Measurements from ENCODE around the gene IL17RE. TPM values are rescaled to one million over a fixed set of nuclear protein-coding genes. Genes with fewer than 3 reads are reported as not detected.

IL17RE gene
- total RNA-seq, 6 experiments from 2014 or later, result 1.1 to 4.6 (median 2.2) TPM

DNA sequence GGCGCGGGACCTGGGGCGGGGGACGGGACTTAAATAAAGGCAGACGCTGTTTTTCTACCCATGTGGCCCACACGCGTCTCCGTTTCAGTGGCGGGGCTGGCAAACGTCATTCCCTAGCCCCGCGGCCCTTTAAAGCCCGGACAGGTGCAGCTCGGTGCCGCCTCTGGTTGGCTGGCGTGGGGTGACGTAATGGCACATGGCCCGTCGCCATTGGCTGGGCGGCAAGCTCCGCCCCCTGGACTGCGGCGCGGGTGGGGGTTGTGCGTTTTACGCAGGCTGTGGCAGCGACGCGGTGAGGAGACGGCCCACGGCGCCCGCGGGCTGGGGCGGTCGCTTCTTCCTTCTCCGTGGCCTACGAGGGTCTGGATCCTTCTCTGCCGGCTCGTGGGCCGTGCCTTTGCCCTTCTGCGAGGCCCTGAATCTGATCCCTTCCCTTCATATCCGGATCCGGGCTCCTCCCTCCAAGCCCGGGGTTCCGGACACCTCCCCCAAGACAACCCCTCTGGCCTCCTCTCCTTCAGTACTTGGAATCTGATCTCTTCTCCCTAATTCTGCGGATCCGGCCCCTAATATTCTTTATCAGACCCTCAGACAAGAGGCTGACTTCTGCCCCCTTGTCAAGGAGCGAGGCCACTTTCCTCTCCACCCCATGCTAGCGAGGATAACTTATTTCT, 31.1 kb downstream of the IL17RE start, which contains the start of gene CRELD1:
TSS of gene CRELD1 (plus strand) at position 274 of the 674 bp plus-strand sequence. CDS start 605 bp downstream, outside the sequence.
- WGBS (ENCODE audit: insufficient coverage, low coverage, low lambda C conversion rate, missing lambda C conversion rate), result 1% methylated on average over 10 of the region's 50 CpGs
- peaks cover 0 to 30% (median 7%) of the 10 kb centered on the region in 4 donors for H3K4me1 ChIP-seq

DNA sequence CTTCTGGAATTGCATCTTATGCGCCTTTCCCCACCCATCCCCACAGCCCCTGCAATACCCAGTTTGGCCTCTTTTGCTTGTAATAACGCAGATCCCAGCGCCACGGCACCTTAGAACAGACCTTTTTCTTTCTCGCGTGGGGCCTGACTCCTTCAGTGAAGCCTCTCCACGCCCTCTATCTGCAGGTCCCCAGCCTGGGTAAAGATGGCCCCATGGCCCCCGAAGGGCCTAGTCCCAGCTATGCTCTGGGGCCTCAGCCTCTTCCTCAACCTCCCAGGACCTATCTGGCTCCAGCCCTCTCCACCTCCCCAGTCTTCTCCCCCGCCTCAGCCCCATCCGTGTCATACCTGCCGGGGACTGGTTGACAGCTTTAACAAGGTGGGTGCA, 31.6 kb downstream of the IL17RE start:
- Histone ChIP-seq H3K36me3 (peaks cover 0 to 17% (median 0%) of the 10 kb centered on the region in 4 donors), H3K4me3 (peak overlapping the region; percentile 71 to 86 (median 80)), H3K4me1 (peaks cover 0 to 30% (median 7%) of the 10 kb centered on the region in 4 donors), H3K27me3 (no peaks in the 10 kb centered on the region), H3K9me3 (no peaks in the 10 kb centered on the region), H3K27ac (peak overlapping the region; percentile 80 to 89 (median 88))
- ATAC-seq (no peak), DNase-seq (no peak)
- intact Hi-C loops (cut with DNase I), result loop anchor here in 1 of 2 donors (10.0 kb wide), 1 partner anchor 291 kb away; no protein-coding TSS in a partner anchor
- WGBS (ENCODE audit: insufficient coverage, low coverage, low lambda C conversion rate, missing lambda C conversion rate), result 13% methylated on average over 11 of the region's 11 CpGs
- no peak for TF ChIP-seq POLR2A (IDR thresholded peaks at IDR 0.05)
- TF ChIP-seq, protein P1, sequence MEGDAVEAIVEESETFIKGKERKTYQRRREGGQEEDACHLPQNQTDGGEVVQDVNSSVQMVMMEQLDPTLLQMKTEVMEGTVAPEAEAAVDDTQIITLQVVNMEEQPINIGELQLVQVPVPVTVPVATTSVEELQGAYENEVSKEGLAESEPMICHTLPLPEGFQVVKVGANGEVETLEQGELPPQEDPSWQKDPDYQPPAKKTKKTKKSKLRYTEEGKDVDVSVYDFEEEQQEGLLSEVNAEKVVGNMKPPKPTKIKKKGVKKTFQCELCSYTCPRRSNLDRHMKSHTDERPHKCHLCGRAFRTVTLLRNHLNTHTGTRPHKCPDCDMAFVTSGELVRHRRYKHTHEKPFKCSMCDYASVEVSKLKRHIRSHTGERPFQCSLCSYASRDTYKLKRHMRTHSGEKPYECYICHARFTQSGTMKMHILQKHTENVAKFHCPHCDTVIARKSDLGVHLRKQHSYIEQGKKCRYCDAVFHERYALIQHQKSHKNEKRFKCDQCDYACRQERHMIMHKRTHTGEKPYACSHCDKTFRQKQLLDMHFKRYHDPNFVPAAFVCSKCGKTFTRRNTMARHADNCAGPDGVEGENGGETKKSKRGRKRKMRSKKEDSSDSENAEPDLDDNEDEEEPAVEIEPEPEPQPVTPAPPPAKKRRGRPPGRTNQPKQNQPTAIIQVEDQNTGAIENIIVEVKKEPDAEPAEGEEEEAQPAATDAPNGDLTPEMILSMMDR (IDR thresholded peaks at IDR 0.05), result peak in 1 of 4 donors; percentile 11

More for the DNA sequence above, 31.1 kb downstream of the IL17RE start, which contains the start of gene CRELD1:
- peak; percentile 97 to 98 (median 98) for DNase-seq
- TF ChIP-seq POLR2A (IDR thresholded peaks at IDR 0.05), result peak; percentile 87
- TF ChIP-seq, protein P1 (IDR thresholded peaks at IDR 0.05), result no peak
- Histone ChIP-seq H3K36me3 (peaks cover 0 to 21% (median 0%) of the 10 kb centered on the region in 4 donors), H3K4me3 (peak within 1 kb of the TSS; percentile 71 to 86 (median 80)), H3K9me3 (no peaks in the 10 kb centered on the region), H3K27ac (peak within 1 kb of the TSS; percentile 80 to 89 (median 88)), H3K27me3 (no peaks in the 10 kb centered on the region)
- ATAC-seq, result peak; percentile 88 to 94 (median 90)
- intact Hi-C loops (cut with DNase I), result loop anchor here in 1 of 2 donors (10.0 kb wide), 1 partner anchor 291 kb away; no protein-coding TSS in a partner anchor

DNA sequence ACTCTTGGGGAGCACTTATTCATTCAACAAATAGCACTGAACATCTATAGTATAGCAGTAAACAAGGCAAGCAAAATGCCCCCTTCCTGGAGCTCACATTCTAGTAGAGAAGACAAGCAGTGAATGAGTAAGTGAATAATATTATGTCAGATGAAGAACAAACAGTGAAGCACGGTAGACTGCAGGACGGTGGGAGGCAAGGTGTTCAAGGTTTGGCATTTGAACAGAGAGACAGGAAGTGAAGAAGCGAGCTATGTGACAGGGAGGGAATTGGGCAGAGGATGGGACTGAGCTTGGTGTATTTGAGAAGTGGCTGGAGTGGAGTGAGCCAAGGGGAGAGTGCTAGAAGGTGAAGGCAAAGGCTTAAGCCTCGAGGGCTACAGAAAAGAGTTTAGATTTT, 32.3 kb downstream of the IL17RE start:
- Histone ChIP-seq H3K36me3 (peaks cover 0 to 14% (median 0%) of the 10 kb centered on the region in 4 donors), H3K4me1 (peaks cover 0 to 30% (median 7%) of the 10 kb centered on the region in 4 donors), H3K4me3 (peak overlapping the region in 2 of 3 donors; percentile 71 to 80), H3K27ac (no peak overlapping the region), H3K27me3 (no peaks in the 10 kb centered on the region), H3K9me3 (no peaks in the 10 kb centered on the region)
- ATAC-seq, result no peak
- intact Hi-C loops (cut with DNase I), result loop anchor here in 1 of 2 donors (10.0 kb wide), 1 partner anchor 290 kb away; no protein-coding TSS in a partner anchor
- TF ChIP-seq POLR2A (IDR thresholded peaks at IDR 0.05), result no peak
- TF ChIP-seq, protein P1 (IDR thresholded peaks at IDR 0.05), result no peak
- DNase-seq, result no peak
- WGBS (ENCODE audit: insufficient coverage, low coverage, low lambda C conversion rate, missing lambda C conversion rate), result 41% methylated on average over 4 of the region's 4 CpGs

DNA sequence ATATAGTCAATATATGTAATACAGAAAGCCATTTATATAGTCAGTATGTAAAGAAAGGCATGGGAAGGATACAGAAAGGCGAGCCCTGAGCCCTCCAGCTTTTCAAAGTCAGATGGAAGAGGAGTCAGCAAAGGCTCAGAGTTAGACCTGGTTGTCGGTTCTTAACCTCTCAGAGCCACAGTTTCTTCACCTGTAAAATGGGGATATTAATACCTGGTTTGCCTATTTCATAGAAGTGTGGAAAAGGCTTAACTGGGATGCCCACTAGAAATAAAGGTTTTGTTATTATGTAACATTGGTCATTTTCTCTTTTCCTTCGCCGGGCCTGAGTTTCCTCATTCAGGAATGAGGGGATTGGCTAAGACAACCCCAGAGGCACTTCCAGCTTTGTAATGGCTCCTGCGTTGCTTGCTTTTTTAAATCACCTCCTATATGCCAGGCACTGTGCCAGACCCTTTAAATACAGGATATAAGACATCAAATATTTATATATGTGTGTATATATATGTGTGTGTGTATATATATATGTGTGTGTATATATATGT, 33.4 kb downstream of the IL17RE start:
- Histone ChIP-seq H3K9me3 (no peaks in the 10 kb centered on the region), H3K27me3 (no peaks in the 10 kb centered on the region), H3K4me1 (peaks cover 0 to 30% (median 7%) of the 10 kb centered on the region in 4 donors), H3K36me3 (peaks cover 0 to 12% (median 0%) of the 10 kb centered on the region in 4 donors), H3K27ac (no peak overlapping the region), H3K4me3 (no peak overlapping the region)
- 81% methylated on average over 5 of the region's 5 CpGs for WGBS (ENCODE audit: insufficient coverage, low coverage, low lambda C conversion rate, missing lambda C conversion rate)
- ATAC-seq (no peak), DNase-seq (no peak)
- intact Hi-C loops (cut with DNase I), result loop anchor here in 1 of 2 donors (10.0 kb wide), 1 partner anchor 289 kb away; no protein-coding TSS in a partner anchor
- TF ChIP-seq POLR2A (IDR thresholded peaks at IDR 0.05), result no peak
- TF ChIP-seq, protein P1 (IDR thresholded peaks at IDR 0.05), result no peak

Data from right lobe of liver (tissue), 6 donors.